GM18858 (cell line): Measurements from ENCODE around the gene STUM.
"Not testable (repeated sequence)": the region's sequence is repeated elsewhere in the genome, so short reads cannot be mapped to it uniquely, and the experiment has no call there.

ENCODE experiments used
- ATAC-seq: cut with Tn5 transposase; IDR thresholded peaks from one replicate; pipeline ENCODE4 v1.9.1; 2021; ENCODE audit not compliant: unreplicated experiment

The STUM gene

GRCh38 chr1:226637147-226637935 is 88.8 kb downstream of the STUM start:
- ATAC-seq = no peak

- no peak for ATAC-seq
These were observed 89.5 kb downstream of the STUM start for GRCh38 chr1:226638001-226638601.

GRCh38 chr1:226638608-226639007 is 90.0 kb downstream of the STUM start:
- no peak for ATAC-seq

GRCh38 chr1:226639206-226639605 is 90.6 kb downstream of the STUM start:
- ATAC-seq = not testable (repeated sequence)

GRCh38 chr1:226639631-226640061 is 91.1 kb downstream of the STUM start:
- no peak for ATAC-seq

- no peak for ATAC-seq
These were observed 92.0 kb downstream of the STUM start for GRCh38 chr1:226640321-226641136.

- no peak for ATAC-seq
These were observed 93.2 kb downstream of the STUM start for GRCh38 chr1:226641671-226642231.

GRCh38 chr1:226642421-226642820 is 93.9 kb downstream of the STUM start:
- no peak for ATAC-seq

- ATAC-seq = peak; percentile 78
These were observed 94.6 kb downstream of the STUM start for GRCh38 chr1:226643177-226643576.

GRCh38 chr1:226643611-226644540 is 95.3 kb downstream of the STUM start:
- ATAC-seq = peak; percentile 39

- no peak for ATAC-seq
These were observed 96.1 kb downstream of the STUM start for GRCh38 chr1:226644541-226645176.

- no peak for ATAC-seq
These were observed 96.9 kb downstream of the STUM start for GRCh38 chr1:226645279-226645976.

GRCh38 chr1:226646026-226646869 is 97.7 kb downstream of the STUM start:
- ATAC-seq = no peak

GRCh38 chr1:226646870-226647449 is 98.4 kb downstream of the STUM start:
- ATAC-seq = no peak

- ATAC-seq = no peak
These were observed 99.2 kb downstream of the STUM start for GRCh38 chr1:226647719-226648118.

- ATAC-seq = no peak
These were observed 99.9 kb downstream of the STUM start for GRCh38 chr1:226648421-226648820.

- ATAC-seq = no peak
These were observed 100.7 kb downstream of the STUM start for GRCh38 chr1:226649244-226649643.

- ATAC-seq = no peak
These were observed 101.2 kb downstream of the STUM start for GRCh38 chr1:226649780-226650179.
